HepG2 (cell line): Measurements from ENCODE around the gene BLVRB. TPM values are rescaled to one million over a fixed set of nuclear protein-coding genes. Genes with fewer than 3 reads are reported as not detected.

ENCODE experiments used
- ARID4A ChIP-seq: sonication (generic); formaldehyde crosslinking; IDR thresholded peaks from 2 replicates; pipeline ENCODE4 v1.5.0; 2020; ENCODE audit warnings: mild to moderate bottlenecking, missing genetic modification reagents, borderline replicate concordance
- FOXK1 ChIP-seq: sonication (generic); formaldehyde crosslinking; IDR thresholded peaks from 2 replicates; pipeline ENCODE4 v1.4.0; 2020; ENCODE audit warnings: low read depth, missing genetic modification reagents, borderline replicate concordance
- GPN1 ChIP-seq: sonication (generic); formaldehyde crosslinking; IDR thresholded peaks from 2 replicates; pipeline ENCODE4 v1.5.1; 2020; ENCODE audit warnings: missing genetic modification reagents, borderline replicate concordance
- HIVEP1 ChIP-seq: sonication (generic); formaldehyde crosslinking; IDR thresholded peaks from 2 replicates; pipeline ENCODE4 v1.4.0; 2020; ENCODE audit warnings: mild to moderate bottlenecking, missing genetic modification reagents
- KAT8 ChIP-seq: IDR thresholded peaks from 2 replicates; pipeline ENCODE4 v1.6.1; 2016; ENCODE audit warnings: missing genetic modification reagents, missing compliant biosample characterization
- KLF11 ChIP-seq: IDR thresholded peaks from 2 replicates; pipeline ENCODE4 v1.6.1; 2016; ENCODE audit warnings: missing compliant biosample characterization
- POLR2A ChIP-seq, 2 experiments: IDR thresholded peaks; 2 replicates each; pipeline ENCODE4 v1.6.1; 2011; ENCODE audit warnings: low read depth in 2 of 2, low read length in 2 of 2, mild to moderate bottlenecking in 1 of 2, moderate library complexity in 1 of 2; ENCODE audit not compliant: insufficient read depth in 1 of 2
- RBM39 ChIP-seq: fragments of 200-400 bp; formaldehyde crosslinking; IDR thresholded peaks from one replicate; pipeline ENCODE4 v1.6.1; 2018; ENCODE audit warnings: antibody characterized with exemption, mild to moderate bottlenecking, low read depth, low read length; ENCODE audit not compliant: poor library complexity, severe bottlenecking
- SOX5 ChIP-seq: IDR thresholded peaks from 2 replicates; pipeline ENCODE4 v1.6.1; 2016; ENCODE audit warnings: borderline replicate concordance
- SOX6 ChIP-seq, 2 experiments: fragments of 450-650 bp in 1 of 2; sonication (generic) in 1 of 2; formaldehyde crosslinking in 1 of 2; IDR thresholded peaks; 2 replicates each; pipeline versions ENCODE4 v1.4.0 to v1.6.1; 2017 to 2020; ENCODE audit warnings: antibody characterized with exemption in 1 of 2, mild to moderate bottlenecking in 1 of 2, missing genetic modification reagents in 1 of 2
- SP4 ChIP-seq: sonication (generic); formaldehyde crosslinking; IDR thresholded peaks from 2 replicates; pipeline ENCODE4 v1.8.1; 2023; ENCODE audit warnings: mild to moderate bottlenecking, missing genetic modification reagents
- ZFY ChIP-seq: sonication (generic); formaldehyde crosslinking; IDR thresholded peaks from 2 replicates; pipeline ENCODE4 v1.4.0; 2020; ENCODE audit warnings: missing genetic modification reagents
- ZNF12 ChIP-seq: sonication (generic); formaldehyde crosslinking; IDR thresholded peaks from 2 replicates; pipeline ENCODE4 v1.5.0; 2020; ENCODE audit warnings: missing genetic modification reagents
- ZNF512B ChIP-seq: sonication (generic); formaldehyde crosslinking; IDR thresholded peaks from 2 replicates; pipeline ENCODE4 v1.5.1; 2020; ENCODE audit warnings: missing genetic modification reagents, mild to moderate bottlenecking, borderline replicate concordance
- ZNF674 ChIP-seq: sonication (generic); formaldehyde crosslinking; IDR thresholded peaks from 2 replicates; pipeline ENCODE4 v1.5.0; 2020; ENCODE audit warnings: low read depth, mild to moderate bottlenecking, missing genetic modification reagents
- ZNF747 ChIP-seq: sonication (generic); formaldehyde crosslinking; IDR thresholded peaks from 2 replicates; pipeline ENCODE4 v1.8.1; 2023; ENCODE audit warnings: missing genetic modification reagents, mild to moderate bottlenecking, borderline replicate concordance
- ZNF790 ChIP-seq: sonication (generic); formaldehyde crosslinking; IDR thresholded peaks from 2 replicates; pipeline ENCODE4 v1.8.0; 2022; ENCODE audit warnings: missing genetic modification reagents, mild to moderate bottlenecking, borderline replicate concordance
- ZNF816 ChIP-seq: sonication (generic); formaldehyde crosslinking; IDR thresholded peaks from 2 replicates; pipeline ENCODE4 v1.8.0; 2022; ENCODE audit warnings: missing genetic modification reagents, mild to moderate bottlenecking, borderline replicate concordance
- ZZZ3 ChIP-seq: sonication (generic); formaldehyde crosslinking; IDR thresholded peaks from 2 replicates; pipeline ENCODE4 v1.4.0; 2020; ENCODE audit warnings: missing genetic modification reagents, mild to moderate bottlenecking, borderline replicate concordance
- polyA plus RNA-seq, 8 experiments: library from polyadenylated mRNA; depleted of rRNA in 3 of 8; stranded (reverse) in 7 of 8; unstranded in 1 of 8; fragments of >200 nt; fragmentation: Illumina TruSeq in 4 of 8; extraction: Trizol in 4 of 8; gene quantifications; 2 replicates each; pipeline versions ENCODE4 v1.2.1 to v1.2.3, GENCODE V29; 2011 to 2016; ENCODE audit warnings: low read depth in 4 of 8, missing spikeins in 1 of 8, mixed read lengths in 1 of 8; ENCODE audit not compliant: insufficient read depth in 1 of 8
- total RNA-seq, 5 experiments: library from RNA; depleted of rRNA; stranded (reverse); fragments of >200 nt; fragmentation: Illumina TruSeq; extraction: Trizol; gene quantifications; 2 replicates each; pipeline ENCODE4 v1.2.3, GENCODE V29; 2016; ENCODE audit warnings: low read depth in 1 of 5
- TF ChIP-seq, protein P1 (sequence below): sonication (generic); formaldehyde crosslinking; IDR thresholded peaks from 2 replicates; pipeline ENCODE4 v1.5.1; 2020; ENCODE audit warnings: mild to moderate bottlenecking, missing genetic modification reagents, borderline replicate concordance

Gene BLVRB
- total and polyA plus RNA-seq, 2 of the 13 experiments (the other 11 are each of a cell fraction or from before 2014, with no cell fraction given): 25.9 to 51.4 TPM

- TF ChIP-seq KLF11 (0 out of 2 replicates have a peak, but pooled peaks have one; percentile 22), HIVEP1 (CRISPR knock-in tag) (no peak), SOX5 (CRISPR knock-in tag) (peak; percentile 32; the same call in 1 of the 2 replicates), ZNF816 (CRISPR knock-in tag) (0 out of 2 replicates have a peak, but pooled peaks have one; percentile 27), ZNF512B (CRISPR knock-in tag) (no peak), ZZZ3 (CRISPR knock-in tag) (0 out of 2 replicates have a peak, but pooled peaks have one; percentile 49), ZNF674 (CRISPR knock-in tag) (peak; percentile 83; the same call in 1 of the 2 replicates), SP4 (CRISPR knock-in tag) (peak; percentile 97), KAT8 (CRISPR knock-in tag) (peak; percentile 72), POLR2A (IDR thresholded peaks at IDR 0.05; ENCODE audit: insufficient read depth in 1 of 2, low read depth in 2 of 2, low read length in 2 of 2) (peak; percentile 97 to 99), ZFY (peak; percentile 40), RBM39 (peak; percentile 64), ZNF790 (CRISPR knock-in tag) (peak; percentile 89; the same call in 1 of the 2 replicates), SOX6 (IDR thresholded peaks at IDR 0.05) (no peak), SOX6 (CRISPR knock-in tag; IDR thresholded peaks at IDR 0.05) (peak; percentile 40), GPN1 (CRISPR knock-in tag) (no peak), FOXK1 (CRISPR knock-in tag) (peak; percentile 34; the same call in 1 of the 2 replicates), ZNF747 (0 out of 2 replicates have a peak, but pooled peaks have one; percentile 36), ARID4A (CRISPR knock-in tag) (peak; percentile 73; the same call in 1 of the 2 replicates), ZNF12 (CRISPR knock-in tag) (peak; percentile 69; the same call in 1 of the 2 replicates)
- TF ChIP-seq, protein P1, sequence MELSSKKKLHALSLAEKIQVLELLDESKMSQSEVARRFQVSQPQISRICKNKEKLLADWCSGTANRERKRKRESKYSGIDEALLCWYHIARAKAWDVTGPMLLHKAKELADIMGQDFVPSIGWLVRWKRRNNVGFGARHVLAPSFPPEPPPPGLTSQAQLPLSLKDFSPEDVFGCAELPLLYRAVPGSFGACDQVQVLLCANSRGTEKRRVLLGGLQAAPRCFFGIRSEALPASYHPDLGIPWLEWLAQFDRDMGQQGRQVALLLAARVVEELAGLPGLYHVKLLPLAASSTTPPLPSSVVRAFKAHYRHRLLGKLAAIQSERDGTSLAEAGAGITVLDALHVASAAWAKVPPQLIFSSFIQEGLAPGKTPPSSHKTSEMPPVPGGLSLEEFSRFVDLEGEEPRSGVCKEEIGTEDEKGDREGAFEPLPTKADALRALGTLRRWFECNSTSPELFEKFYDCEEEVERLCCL: no peak
Observed at GRCh38 chr19:40425450-40426287, 39.9 kb downstream of the BLVRB start, which contains the start of gene SERTAD1 (continued).
